ENCODE measurements around the gene RBX1.

- TF ChIP-seq EZH2 (IDR thresholded peaks at IDR 0.05), result no peak
- no peak for TF ChIP-seq CTCF (IDR thresholded peaks at IDR 0.05)
These were observed 9.0 kb downstream of the RBX1 start for GRCh38 chr22:40960145-40960544.

Data from neural progenitor cell (in vitro differentiated cells).